ENCODE data around the gene TUBA3C.

TUBA3C gene

GRCh38 chr13:19172647-19173030 lies 9.0 kb downstream of the TUBA3C start:
- DNase-seq (ENCODE audit: low read depth), result no peak
- no peak overlapping the region for H3K4me3 ChIP-seq (ENCODE audit: low read length)
- no peak for TF ChIP-seq CTCF (conservative IDR thresholded peaks at IDR 0.05; ENCODE audit: low read depth, low read length)

- no peak for DNase-seq (ENCODE audit: low read depth)
- no peak for TF ChIP-seq CTCF (conservative IDR thresholded peaks at IDR 0.05; ENCODE audit: low read depth, low read length)
- no peak overlapping the region for H3K4me3 ChIP-seq (ENCODE audit: low read length)
Measured at GRCh38 chr13:19172007-19172646, 9.5 kb downstream of the TUBA3C start.

- TF ChIP-seq CTCF (conservative IDR thresholded peaks at IDR 0.05; ENCODE audit: low read depth, low read length), result no peak
- H3K4me3 ChIP-seq (ENCODE audit: low read length), result no peak overlapping the region
- no peak for DNase-seq (ENCODE audit: low read depth)
Measured at GRCh38 chr13:19171563-19171962, 10.1 kb downstream of the TUBA3C start.

- no peak for DNase-seq (ENCODE audit: low read depth)
- no peak overlapping the region for H3K4me3 ChIP-seq (ENCODE audit: low read length)
- no peak for TF ChIP-seq CTCF (conservative IDR thresholded peaks at IDR 0.05; ENCODE audit: low read depth, low read length)
Measured at GRCh38 chr13:19169991-19170390, 11.6 kb downstream of the TUBA3C start.

GRCh38 chr13:19169496-19169895 lies 12.1 kb downstream of the TUBA3C start:
- H3K4me3 ChIP-seq (ENCODE audit: low read length), result no peak overlapping the region
- no peak for TF ChIP-seq CTCF (conservative IDR thresholded peaks at IDR 0.05; ENCODE audit: low read depth, low read length)
- DNase-seq (ENCODE audit: low read depth), result no peak

- no peak for DNase-seq (ENCODE audit: low read depth)
- H3K4me3 ChIP-seq (ENCODE audit: low read length), result no peak overlapping the region
- no peak for TF ChIP-seq CTCF (conservative IDR thresholded peaks at IDR 0.05; ENCODE audit: low read depth, low read length)
Measured at GRCh38 chr13:19161308-19161707, 20.3 kb downstream of the TUBA3C start.

GRCh38 chr13:19159761-19160420 lies 21.7 kb downstream of the TUBA3C start:
- TF ChIP-seq CTCF (conservative IDR thresholded peaks at IDR 0.05; ENCODE audit: low read depth, low read length), result no peak
- DNase-seq (ENCODE audit: low read depth), result no peak
- no peak overlapping the region for H3K4me3 ChIP-seq (ENCODE audit: low read length)

Measured in retinal pigment epithelial cell (primary cell).